Smooth muscle cell (in vitro differentiated cells): ENCODE measurements around the gene ATG7. TPM values are rescaled to one million over a fixed set of nuclear protein-coding genes. Genes with fewer than 3 reads are reported as not detected.

Source experiments
- DNase-seq: peaks from one replicate; lab custom pipeline; 2025; ENCODE audit not compliant: unreplicated experiment; lab: John Stamatoyannopoulos, UW
- H2AFZ ChIP-seq: fragments of 200-600 bp; sonication (generic); 2 replicates; pipeline ENCODE4 v1.6.0; 2016; ENCODE audit warnings: antibody characterized with exemption, low read depth, mild to moderate bottlenecking
- H3F3A ChIP-seq: fragments of 200-600 bp; sonication (generic); 2 replicates; pipeline ENCODE4 v1.6.0; 2017; ENCODE audit warnings: antibody characterized with exemption, low read depth
- H3K27ac ChIP-seq: fragments of 200-600 bp; sonication (generic); 2 replicates; pipeline ENCODE4 v1.5.1; 2016; ENCODE audit warnings: low read depth, mild to moderate bottlenecking
- H3K27me3 ChIP-seq: fragments of 200-600 bp; sonication (generic); 2 replicates; pipeline ENCODE4 v1.6.1; 2016; ENCODE audit warnings: low read depth, mild to moderate bottlenecking
- H3K36me3 ChIP-seq: fragments of 200-600 bp; sonication (generic); 2 replicates; pipeline ENCODE4 v1.5.1; 2016; ENCODE audit warnings: low read depth
- H3K4me1 ChIP-seq: fragments of 200-600 bp; sonication (generic); 2 replicates; pipeline ENCODE4 v1.5.1; 2016; ENCODE audit warnings: low read depth
- H3K4me2 ChIP-seq: fragments of 200-600 bp; sonication (generic); 2 replicates; pipeline ENCODE4 v1.6.0; 2016; ENCODE audit warnings: mild to moderate bottlenecking
- H3K4me3 ChIP-seq: fragments of 200-600 bp; sonication (generic); 2 replicates; pipeline ENCODE4 v1.5.1; 2016; ENCODE audit warnings: mild to moderate bottlenecking
- H3K79me2 ChIP-seq: fragments of 200-600 bp; sonication (generic); 2 replicates; pipeline ENCODE4 v1.6.0; 2016; ENCODE audit warnings: low read depth, mild to moderate bottlenecking
- H3K9ac ChIP-seq: fragments of 200-600 bp; sonication (generic); 2 replicates; pipeline ENCODE4 v1.6.0; 2016; ENCODE audit warnings: low read depth
- H3K9me3 ChIP-seq: fragments of 200-600 bp; sonication (generic); replicated peaks from 2 replicates; pipeline ENCODE4 v1.5.1; 2016; ENCODE audit warnings: low read depth
- H4K20me1 ChIP-seq: fragments of 200-600 bp; sonication (generic); 2 replicates; pipeline ENCODE4 v1.6.0; 2016; ENCODE audit warnings: low read depth
- CTCF ChIP-seq: fragments of 200-600 bp; sonication (generic); IDR thresholded peaks from 2 replicates; pipeline ENCODE4 v1.5.1; 2017; ENCODE audit warnings: borderline replicate concordance, mild to moderate bottlenecking, antibody characterized with exemption; ENCODE audit not compliant: insufficient read depth, poor library complexity, severe bottlenecking
- WGBS: methylation state at CpG from one replicate; pipeline ENCODE4 v1.1.7; 2016; ENCODE audit warnings: low lambda C conversion rate; 5-methylcytosine and 5-hydroxymethylcytosine counted together
- polyA plus RNA-seq: library from polyadenylated mRNA; unstranded; fragments of >200 nt; fragmentation: Nextera tagmentation; extraction: Ambion mirVana; gene quantifications from 2 replicates; pipeline ENCODE4 v1.2.1, GENCODE V29; 2016
- total RNA-seq: library from RNA; depleted of rRNA; stranded (reverse); fragments of >200 nt; gene quantifications from 2 replicates; pipeline ENCODE4 v1.2.3, GENCODE V29; 2014

Gene ATG7
- total and polyA plus RNA-seq, 2 experiments from 2014 or later = 19.4 to 40.3 TPM

- Histone ChIP-seq H3K9me3 (no peaks in the 10 kb centered on the region), H3K36me3 (peaks cover 13% of the 10 kb centered on the region), H2AFZ (no peak overlapping the region), H3K4me2 (no peak overlapping the region), H4K20me1 (no peaks in the 10 kb centered on the region), H3K27ac (no peak overlapping the region), H3K4me3 (no peak overlapping the region), H3K27me3 (no peaks in the 10 kb centered on the region), H3F3A (no peaks in the 10 kb centered on the region), H3K4me1 (no peaks in the 10 kb centered on the region), H3K79me2 (no peaks in the 10 kb centered on the region), H3K9ac (no peak overlapping the region)
- no peak for DNase-seq
- TF ChIP-seq CTCF = no peak
Observed at GRCh38 chr3:11410564-11410963, 138.4 kb downstream of the ATG7 start.

GRCh38 chr3:11411956-11412355 lies 139.8 kb downstream of the ATG7 start:
- peaks cover 7% of the 10 kb centered on the region for H3K79me2 ChIP-seq

GRCh38 chr3:11413071-11413470 lies 140.9 kb downstream of the ATG7 start:
- DNase-seq = no peak
- no peak overlapping the region for H3K9ac ChIP-seq
- no peaks in the 10 kb centered on the region for H3K9me3 ChIP-seq
- H3F3A ChIP-seq = no peaks in the 10 kb centered on the region
- 90% methylated on average over 4 of the region's 4 CpGs for WGBS
- no peaks in the 10 kb centered on the region for H3K4me1 ChIP-seq
- H3K4me3 ChIP-seq = no peak overlapping the region
- H3K27ac ChIP-seq = no peak overlapping the region
- H4K20me1 ChIP-seq = peaks cover 5% of the 10 kb centered on the region
- peaks cover 7% of the 10 kb centered on the region for H3K36me3 ChIP-seq
- no peaks in the 10 kb centered on the region for H3K27me3 ChIP-seq
- no peak for TF ChIP-seq CTCF
- peaks cover 13% of the 10 kb centered on the region for H3K79me2 ChIP-seq
- no peak overlapping the region for H3K4me2 ChIP-seq
- no peak overlapping the region for H2AFZ ChIP-seq

More at GRCh38 chr3:11411956-11412355, 139.8 kb downstream of the ATG7 start:
- Histone ChIP-seq H3K27ac (no peak overlapping the region), H3K4me1 (no peaks in the 10 kb centered on the region), H3K4me2 (no peak overlapping the region), H2AFZ (no peak overlapping the region), H3K9me3 (no peaks in the 10 kb centered on the region), H3K27me3 (no peaks in the 10 kb centered on the region), H3F3A (no peaks in the 10 kb centered on the region), H3K4me3 (no peak overlapping the region), H3K9ac (no peak overlapping the region), H3K36me3 (peaks cover 13% of the 10 kb centered on the region), H4K20me1 (peaks cover under 1% of the 10 kb centered on the region)
- no peak for TF ChIP-seq CTCF
- DNase-seq = no peak

- WGBS = 87% methylated on average over 1 of the region's 1 CpG
- Histone ChIP-seq H3K27me3 (no peaks in the 10 kb centered on the region), H3K27ac (no peak overlapping the region), H3F3A (no peaks in the 10 kb centered on the region), H3K9me3 (no peaks in the 10 kb centered on the region), H2AFZ (no peak overlapping the region), H3K4me3 (no peak overlapping the region), H3K4me1 (no peaks in the 10 kb centered on the region), H3K36me3 (no peaks in the 10 kb centered on the region), H3K9ac (no peak overlapping the region), H3K79me2 (peaks cover 16% of the 10 kb centered on the region), H3K4me2 (no peak overlapping the region), H4K20me1 (peaks cover 5% of the 10 kb centered on the region)
- DNase-seq = no peak
- no peak for TF ChIP-seq CTCF
Observed at GRCh38 chr3:11415099-11415498, 142.9 kb downstream of the ATG7 start.
